ENCODE measurements around the gene TNFSF18. TPM values are rescaled to one million over a fixed set of nuclear protein-coding genes. Genes with fewer than 3 reads are reported as not detected.

Gene TNFSF18
- polyA plus RNA-seq, 3 donors: not detected

DNA sequence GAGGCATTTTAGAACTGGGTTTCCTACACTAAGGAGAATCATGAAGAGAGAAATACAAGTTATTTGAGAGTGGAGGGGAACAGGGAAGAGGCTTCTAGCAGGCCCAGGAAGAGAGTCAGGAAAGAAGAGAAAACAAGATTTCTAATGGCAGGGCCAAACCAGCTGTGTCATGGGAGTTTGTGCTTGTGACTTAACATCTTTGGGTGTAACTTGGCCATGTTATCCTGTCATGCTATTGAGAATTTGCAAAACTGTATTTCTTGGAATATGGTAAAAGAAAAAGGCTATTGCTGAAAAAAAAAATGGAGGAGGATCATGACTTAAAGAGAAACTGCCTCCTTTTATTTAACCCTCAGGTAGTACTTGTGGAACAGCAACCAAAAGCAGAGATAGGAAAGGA, 47.4 kb upstream of the TNFSF18 start:
- Histone ChIP-seq H3K4me3 (replicated peaks in 1 of 3; ENCODE audit: low read depth in 2 of 3, low read length in 3 of 3) (no peak overlapping the region), H3K79me2 (ENCODE audit: insufficient read depth, low read length) (no peaks in the 10 kb centered on the region), H3K4me1 (ENCODE audit: control insufficient read depth in 1 of 2, insufficient read depth in 2 of 2, low read length in 2 of 2) (peaks cover 4 to 13% of the 10 kb centered on the region in 2 donors), H3K9me3 (replicated peaks in 1 of 2; ENCODE audit: control insufficient read depth in 1 of 2, insufficient read depth in 1 of 2, low read length in 2 of 2) (peaks cover 3 to 5% of the 10 kb centered on the region in 2 donors), H3K27ac (ENCODE audit: low read depth in 1 of 2, low read length in 2 of 2) (no peak overlapping the region), H2AFZ (ENCODE audit: insufficient read depth, low read depth, low read length, poor library complexity, severe bottlenecking) (peak overlapping the region; percentile 17), H3K9ac (ENCODE audit: insufficient read depth, low read length, poor library complexity, severe bottlenecking) (no peak overlapping the region), H4K20me1 (ENCODE audit: insufficient read depth, low read length) (no peaks in the 10 kb centered on the region), H3K27me3 (ENCODE audit: control insufficient read depth in 2 of 2, insufficient read depth in 2 of 2, low read length in 2 of 2) (no peaks in the 10 kb centered on the region), H3K36me3 (replicated peaks in 1 of 2; ENCODE audit: control insufficient read depth in 1 of 2, insufficient read depth in 2 of 2, low read length in 2 of 2) (no peaks in the 10 kb centered on the region), H3K4me2 (replicated peaks; ENCODE audit: extremely low read depth, low read length, poor library complexity, severe bottlenecking) (no peak overlapping the region)
- Mint-ChIP-seq H3K27me3 (ENCODE audit: low read depth in 3 of 3) (peaks cover 0 to 3% (median 0%) of the 10 kb centered on the region in 3 donors), H3K36me3 (peaks cover 0 to 3% of the 10 kb centered on the region in 2 donors), H3K4me3 (no peak overlapping the region), H3K4me1 (peaks cover 10% of the 10 kb centered on the region), H3K27ac (peak overlapping the region in 1 of 7 donors; percentile 9), H3K9me3 (peaks cover 4 to 11% (median 8%) of the 10 kb centered on the region in 7 donors)
- DNase-seq: no peak
- TF ChIP-seq, protein P1, sequence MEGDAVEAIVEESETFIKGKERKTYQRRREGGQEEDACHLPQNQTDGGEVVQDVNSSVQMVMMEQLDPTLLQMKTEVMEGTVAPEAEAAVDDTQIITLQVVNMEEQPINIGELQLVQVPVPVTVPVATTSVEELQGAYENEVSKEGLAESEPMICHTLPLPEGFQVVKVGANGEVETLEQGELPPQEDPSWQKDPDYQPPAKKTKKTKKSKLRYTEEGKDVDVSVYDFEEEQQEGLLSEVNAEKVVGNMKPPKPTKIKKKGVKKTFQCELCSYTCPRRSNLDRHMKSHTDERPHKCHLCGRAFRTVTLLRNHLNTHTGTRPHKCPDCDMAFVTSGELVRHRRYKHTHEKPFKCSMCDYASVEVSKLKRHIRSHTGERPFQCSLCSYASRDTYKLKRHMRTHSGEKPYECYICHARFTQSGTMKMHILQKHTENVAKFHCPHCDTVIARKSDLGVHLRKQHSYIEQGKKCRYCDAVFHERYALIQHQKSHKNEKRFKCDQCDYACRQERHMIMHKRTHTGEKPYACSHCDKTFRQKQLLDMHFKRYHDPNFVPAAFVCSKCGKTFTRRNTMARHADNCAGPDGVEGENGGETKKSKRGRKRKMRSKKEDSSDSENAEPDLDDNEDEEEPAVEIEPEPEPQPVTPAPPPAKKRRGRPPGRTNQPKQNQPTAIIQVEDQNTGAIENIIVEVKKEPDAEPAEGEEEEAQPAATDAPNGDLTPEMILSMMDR (IDR thresholded peaks at IDR 0.05): no peak
- intact Hi-C loops (cut with micrococcal nuclease): no loop called here

DNA sequence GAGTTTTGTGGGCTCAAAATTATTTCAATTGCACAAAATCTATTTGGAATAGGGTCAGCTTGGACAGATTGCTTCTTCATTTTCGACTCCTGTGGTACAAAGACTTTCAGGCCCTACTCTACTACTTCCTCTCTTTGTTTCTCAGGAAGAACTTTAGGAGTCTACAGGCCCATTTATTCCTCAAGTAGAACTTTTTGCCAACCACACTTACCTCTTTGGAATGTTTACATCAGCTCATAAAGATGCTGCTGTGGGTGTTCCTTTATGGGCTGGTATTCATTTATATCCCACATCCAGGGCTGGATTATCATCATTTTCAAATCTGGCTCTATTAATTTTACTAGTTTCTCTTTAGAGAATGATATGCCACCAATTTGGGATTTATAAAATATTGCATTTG, 46.3 kb upstream of the TNFSF18 start:
- Histone ChIP-seq H3K9me3 (replicated peaks in 1 of 2; ENCODE audit: control insufficient read depth in 1 of 2, insufficient read depth in 1 of 2, low read length in 2 of 2) (no peaks in the 10 kb centered on the region), H3K9ac (ENCODE audit: insufficient read depth, low read length, poor library complexity, severe bottlenecking) (no peak overlapping the region), H3K36me3 (replicated peaks in 1 of 2; ENCODE audit: control insufficient read depth in 1 of 2, insufficient read depth in 2 of 2, low read length in 2 of 2) (no peaks in the 10 kb centered on the region), H2AFZ (ENCODE audit: insufficient read depth, low read depth, low read length, poor library complexity, severe bottlenecking) (no peak overlapping the region), H3K27me3 (ENCODE audit: control insufficient read depth in 2 of 2, insufficient read depth in 2 of 2, low read length in 2 of 2) (no peaks in the 10 kb centered on the region), H3K79me2 (ENCODE audit: insufficient read depth, low read length) (no peaks in the 10 kb centered on the region), H3K4me3 (replicated peaks in 1 of 3; ENCODE audit: low read depth in 2 of 3, low read length in 3 of 3) (no peak overlapping the region), H3K4me1 (ENCODE audit: control insufficient read depth in 1 of 2, insufficient read depth in 2 of 2, low read length in 2 of 2) (peaks cover 5 to 13% of the 10 kb centered on the region in 2 donors), H3K4me2 (replicated peaks; ENCODE audit: extremely low read depth, low read length, poor library complexity, severe bottlenecking) (no peak overlapping the region), H3K27ac (ENCODE audit: low read depth in 1 of 2, low read length in 2 of 2) (no peak overlapping the region), H4K20me1 (ENCODE audit: insufficient read depth, low read length) (no peaks in the 10 kb centered on the region)
- Mint-ChIP-seq H3K9me3 (peaks cover 0 to 4% (median 0%) of the 10 kb centered on the region in 7 donors), H3K36me3 (no peaks in the 10 kb centered on the region), H3K27me3 (ENCODE audit: low read depth in 3 of 3) (peaks cover 0 to 3% (median 0%) of the 10 kb centered on the region in 3 donors), H3K4me3 (no peak overlapping the region), H3K27ac (no peak overlapping the region), H3K4me1 (peaks cover 11% of the 10 kb centered on the region)
- intact Hi-C loops (cut with micrococcal nuclease): no loop called here
- TF ChIP-seq, protein P1 (IDR thresholded peaks at IDR 0.05): no peak
- WGBS (ENCODE audit: insufficient coverage): no CpG with 5 or more reads among the region's 1 CpG
- DNase-seq: no peak
